Cardiac septum (tissue), 1 donor: ENCODE measurements around the gene RAD23B. TPM values are rescaled to one million over a fixed set of nuclear protein-coding genes. Genes with fewer than 3 reads are reported as not detected.

ENCODE experiments used
- DNase-seq: peaks from one replicate; pipeline ENCODE4 v3.0.0-alpha.2; 2020; ENCODE audit warnings: low spot score
- intact Hi-C: fragments of 100-400 bp; cut with DNase I; formaldehyde crosslinking; loops from one replicate; pipeline ENCODE4 v1.14.0; 2022
- total RNA-seq: library from RNA; stranded (reverse); fragmentation: NEBNext Ultra II Directional; extraction: Animal tissue kit (Norgen Biotek cat#: 25700); gene quantifications from one replicate; pipeline ENCODE4 v1.2.1, GENCODE V29; 2021
- donor health status: DM: no; HTN: no; CAD: no.

The RAD23B gene
- total RNA-seq, 1 donor from 2014 or later = 103 TPM

DNA sequence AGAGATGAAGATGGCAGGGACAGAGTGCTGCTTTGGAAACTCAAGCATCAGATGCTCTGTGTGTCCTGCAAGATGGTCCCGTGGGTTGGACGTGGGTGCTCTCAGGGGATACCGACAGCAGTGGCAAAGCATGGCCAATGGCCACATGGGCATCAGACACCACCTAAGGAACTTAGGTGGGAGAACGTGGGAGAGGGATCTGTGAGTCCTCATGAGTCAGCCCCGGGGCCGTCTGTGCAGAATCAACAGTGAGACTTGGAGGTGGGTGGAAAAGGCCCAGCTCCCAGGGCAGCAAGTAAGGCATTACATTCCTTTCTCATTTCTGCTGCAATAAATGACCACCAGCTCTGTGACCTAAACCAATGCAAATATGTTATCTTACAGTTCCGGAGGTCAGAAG, 77.0 kb downstream of the RAD23B start:
- intact Hi-C loops = no loop called here
- no peak for DNase-seq

- intact Hi-C loops = no loop called here
- DNase-seq = no peak
Observed at GRCh38 chr9:107361816-107362215, 78.7 kb downstream of the RAD23B start.

GRCh38 chr9:107363516-107364152, 80.6 kb downstream of the RAD23B start:
- intact Hi-C loops = no loop called here
- DNase-seq = no peak

DNA sequence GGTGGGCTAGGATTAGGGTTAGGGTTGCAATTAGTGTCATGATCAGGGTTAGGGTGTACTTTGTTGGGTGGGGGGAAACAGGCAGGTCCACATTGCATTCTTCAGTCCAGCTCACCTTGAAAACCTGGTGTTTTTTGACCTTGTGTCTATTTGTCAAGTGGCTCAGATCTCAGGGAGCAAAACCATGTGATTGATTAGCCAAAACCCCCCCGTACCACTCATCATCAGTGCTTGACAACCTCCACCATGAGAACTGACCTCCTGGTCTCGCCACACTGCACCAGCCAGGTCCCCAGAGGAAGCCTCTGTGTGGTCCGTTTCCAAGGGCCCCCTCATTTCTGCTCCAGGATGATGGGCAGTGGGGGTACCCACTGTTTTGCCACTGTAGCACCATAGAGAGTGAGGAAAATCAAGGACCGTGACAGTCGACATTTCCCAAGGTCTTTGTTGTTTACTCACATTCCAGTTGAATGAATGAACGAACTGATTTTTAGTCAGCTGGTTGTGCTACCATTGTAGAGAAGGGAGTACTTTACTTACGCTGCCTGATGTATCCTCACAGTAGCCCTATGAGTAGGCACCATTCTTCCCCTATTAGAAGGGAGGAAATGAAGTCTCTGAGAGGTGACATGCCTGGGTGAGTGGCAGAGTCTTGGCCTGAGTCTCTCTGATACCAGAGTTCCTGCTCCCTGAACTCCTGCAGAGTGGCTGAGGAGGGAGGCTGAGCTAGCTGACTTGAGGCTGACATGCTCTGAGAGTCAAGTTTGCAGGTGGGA, 84.8 kb downstream of the RAD23B start:
- intact Hi-C loops = no loop called here
- no peak for DNase-seq

GRCh38 chr9:107368696-107369095, 85.6 kb downstream of the RAD23B start:
- no peak for DNase-seq
- intact Hi-C loops = no loop called here

DNA sequence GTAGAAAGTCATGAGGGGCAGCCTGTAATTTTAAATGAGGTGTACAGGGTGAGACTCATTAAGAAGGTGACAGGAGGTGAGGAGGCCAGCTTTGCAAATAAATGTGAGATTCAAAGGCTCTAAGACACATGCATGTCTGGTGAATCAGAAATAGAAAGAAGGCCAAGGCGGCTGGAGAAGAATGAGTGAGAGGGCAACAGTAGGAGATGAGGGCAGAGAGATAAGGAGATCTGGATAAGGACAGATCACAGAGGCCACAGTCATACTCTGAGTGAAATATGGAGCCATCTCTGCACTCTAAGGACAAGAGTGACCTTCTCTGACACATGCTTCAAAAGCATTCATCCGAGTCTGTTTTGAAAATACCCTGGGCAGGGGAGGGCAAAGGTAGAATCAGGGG, 90.7 kb downstream of the RAD23B start:
- intact Hi-C loops = no loop called here
- DNase-seq = no peak

DNA sequence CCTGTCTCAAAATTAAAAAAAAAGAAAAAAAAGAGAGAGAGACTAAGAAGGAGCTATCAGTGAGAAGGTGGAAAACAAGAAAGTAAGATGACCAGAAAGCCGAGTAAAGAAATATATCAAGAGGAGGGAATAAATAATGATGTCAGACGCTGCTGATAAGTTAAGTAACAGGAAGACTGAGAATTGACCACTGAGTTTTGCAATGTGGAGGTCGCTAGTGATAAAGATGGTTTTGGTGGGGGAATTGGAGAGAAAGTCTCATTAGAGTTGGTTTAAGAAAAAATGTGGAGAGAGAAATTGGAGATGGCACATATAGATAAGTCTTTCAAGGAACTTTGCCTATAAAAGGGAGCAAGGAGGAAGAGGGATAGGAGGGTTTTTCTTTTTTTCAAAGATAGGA, 91.9 kb downstream of the RAD23B start:
- DNase-seq = no peak

GRCh38 chr9:107375651-107376369, 92.7 kb downstream of the RAD23B start:
- intact Hi-C loops = no loop called here
- no peak for DNase-seq

More for the DNA sequence above, 91.9 kb downstream of the RAD23B start:
- intact Hi-C loops = no loop called here

- intact Hi-C loops = no loop called here
- no peak for DNase-seq
Observed at GRCh38 chr9:107378006-107378405, 94.9 kb downstream of the RAD23B start.

Other genes starting within 250 kb of the RAD23B start
- gene KLF4, start 206.5 kb downstream of the RAD23B start, total RNA-seq = 19.8 TPM